Kidney epithelial cell (primary cell): Measurements from ENCODE around the gene CEP41. TPM values are rescaled to one million over a fixed set of nuclear protein-coding genes. Genes with fewer than 3 reads are reported as not detected.
A peak's percentile ranks its signal among the peaks of the same experiment; 100 is the strongest.

ENCODE experiments used
- DNase-seq: peaks from one replicate; pipeline ENCODE4 v3.0.0-alpha.2; 2010; ENCODE audit warnings: low read depth
- H3K27me3 ChIP-seq: 2 replicates; pipeline ENCODE4 v1.6.0; 2011; ENCODE audit warnings: low read length; ENCODE audit not compliant: control insufficient read depth, insufficient read depth
- H3K36me3 ChIP-seq: 2 replicates; pipeline ENCODE4 v1.5.1; 2011; ENCODE audit warnings: low read length; ENCODE audit not compliant: control insufficient read depth, insufficient read depth
- H3K4me3 ChIP-seq: 2 replicates; pipeline ENCODE4 v1.5.1; 2011; ENCODE audit warnings: low read depth, mild to moderate bottlenecking, control low read depth, low read length
- total RNA-seq: library from RNA; depleted of rRNA; stranded (reverse); fragments of >200 nt; gene quantifications from 2 replicates; pipeline ENCODE4 v1.2.3, GENCODE V29; 2015
- TF ChIP-seq, protein P1 (sequence below): IDR thresholded peaks from 2 replicates; pipeline ENCODE4 v1.5.1; 2011; ENCODE audit warnings: mild to moderate bottlenecking, moderate library complexity, low read length, control low read depth, inconsistent platforms; ENCODE audit not compliant: insufficient read depth, poor library complexity, severe bottlenecking

The CEP41 gene
- total RNA-seq, 1 donor from 2014 or later: 27.8 TPM

DNA sequence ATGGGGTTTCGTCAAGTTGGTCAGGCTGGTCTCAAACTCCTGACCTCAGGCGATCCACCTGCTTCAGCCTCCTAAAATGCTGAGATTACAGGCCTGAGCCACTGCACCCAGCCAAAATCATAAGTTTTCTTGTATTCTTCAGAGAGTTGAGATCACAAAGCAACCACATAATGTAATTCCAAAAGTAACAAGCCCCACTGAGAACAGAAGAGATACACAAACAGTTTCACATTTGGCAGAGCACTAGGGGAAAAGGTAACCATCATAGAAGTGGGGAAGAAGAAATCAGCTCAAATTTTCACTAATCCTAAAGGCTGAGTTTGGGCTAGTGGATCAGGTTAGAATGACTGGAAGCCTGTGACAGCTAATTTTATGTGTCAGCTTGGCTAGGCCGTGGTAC, 5.4 kb upstream of the CEP41 start:
- Histone ChIP-seq H3K36me3 (no peaks in the 10 kb centered on the region), H3K27me3 (no peaks in the 10 kb centered on the region), H3K4me3 (no peak overlapping the region)
- TF ChIP-seq, protein P1, sequence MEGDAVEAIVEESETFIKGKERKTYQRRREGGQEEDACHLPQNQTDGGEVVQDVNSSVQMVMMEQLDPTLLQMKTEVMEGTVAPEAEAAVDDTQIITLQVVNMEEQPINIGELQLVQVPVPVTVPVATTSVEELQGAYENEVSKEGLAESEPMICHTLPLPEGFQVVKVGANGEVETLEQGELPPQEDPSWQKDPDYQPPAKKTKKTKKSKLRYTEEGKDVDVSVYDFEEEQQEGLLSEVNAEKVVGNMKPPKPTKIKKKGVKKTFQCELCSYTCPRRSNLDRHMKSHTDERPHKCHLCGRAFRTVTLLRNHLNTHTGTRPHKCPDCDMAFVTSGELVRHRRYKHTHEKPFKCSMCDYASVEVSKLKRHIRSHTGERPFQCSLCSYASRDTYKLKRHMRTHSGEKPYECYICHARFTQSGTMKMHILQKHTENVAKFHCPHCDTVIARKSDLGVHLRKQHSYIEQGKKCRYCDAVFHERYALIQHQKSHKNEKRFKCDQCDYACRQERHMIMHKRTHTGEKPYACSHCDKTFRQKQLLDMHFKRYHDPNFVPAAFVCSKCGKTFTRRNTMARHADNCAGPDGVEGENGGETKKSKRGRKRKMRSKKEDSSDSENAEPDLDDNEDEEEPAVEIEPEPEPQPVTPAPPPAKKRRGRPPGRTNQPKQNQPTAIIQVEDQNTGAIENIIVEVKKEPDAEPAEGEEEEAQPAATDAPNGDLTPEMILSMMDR: no peak
- DNase-seq: no peak

DNA sequence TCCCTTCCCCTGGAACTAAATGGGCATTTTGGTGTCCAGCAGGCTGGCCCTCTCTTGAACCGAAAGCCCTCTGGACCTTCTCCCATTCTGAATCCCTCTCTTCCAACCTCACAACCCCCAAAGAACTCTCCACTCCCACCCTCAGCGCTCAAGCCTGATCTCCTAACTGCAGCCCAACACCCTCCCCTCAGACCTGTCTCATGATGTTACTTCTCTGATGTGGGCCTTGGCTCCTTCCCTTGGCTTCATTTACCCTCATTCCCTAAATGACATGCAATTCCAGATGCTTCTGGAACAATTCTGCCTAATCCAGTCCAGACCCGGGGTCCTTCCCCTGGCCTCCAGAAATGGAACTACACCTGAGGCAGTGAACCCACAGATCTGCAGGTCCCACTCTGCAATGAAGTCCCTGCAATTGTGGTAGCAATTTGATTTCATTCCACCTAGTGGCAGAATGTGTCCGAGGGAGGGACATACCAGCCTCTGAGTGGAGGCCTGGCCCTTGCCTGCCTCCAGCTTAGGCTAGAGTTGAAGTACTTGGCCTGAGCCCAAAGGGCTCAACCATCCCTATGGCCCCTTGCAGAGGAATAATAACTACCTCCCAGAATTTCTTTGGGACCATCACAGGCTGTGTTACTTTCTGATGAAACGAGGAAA, 4.1 kb upstream of the CEP41 start:
- DNase-seq: no peak
- TF ChIP-seq, protein P1: no peak
- Histone ChIP-seq H3K36me3 (no peaks in the 10 kb centered on the region), H3K27me3 (no peaks in the 10 kb centered on the region), H3K4me3 (no peak overlapping the region)

DNA sequence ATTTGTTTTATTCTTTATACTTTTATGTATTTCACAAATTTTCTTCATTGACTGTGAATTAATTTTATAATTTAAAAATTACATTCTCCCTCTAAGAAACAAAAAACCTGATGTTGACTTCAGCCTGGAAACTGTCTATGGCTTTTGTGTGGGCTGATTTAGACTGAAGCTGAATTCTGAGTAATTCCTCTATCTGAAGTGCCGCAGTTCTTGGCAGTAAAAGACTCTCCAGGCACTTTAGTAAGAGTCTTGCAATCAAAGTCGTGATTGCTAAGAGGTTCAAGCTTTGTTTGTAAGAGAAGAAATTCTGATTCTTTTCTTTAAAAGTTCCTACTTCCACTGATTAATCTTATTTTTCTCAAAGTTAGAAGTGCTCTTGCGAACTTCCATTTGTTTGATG, 3.4 kb upstream of the CEP41 start:
- H3K4me3 ChIP-seq: no peak overlapping the region
- DNase-seq: no peak
- TF ChIP-seq, protein P1: no peak
- no peaks in the 10 kb centered on the region for H3K27me3 ChIP-seq
- H3K36me3 ChIP-seq: no peaks in the 10 kb centered on the region

DNA sequence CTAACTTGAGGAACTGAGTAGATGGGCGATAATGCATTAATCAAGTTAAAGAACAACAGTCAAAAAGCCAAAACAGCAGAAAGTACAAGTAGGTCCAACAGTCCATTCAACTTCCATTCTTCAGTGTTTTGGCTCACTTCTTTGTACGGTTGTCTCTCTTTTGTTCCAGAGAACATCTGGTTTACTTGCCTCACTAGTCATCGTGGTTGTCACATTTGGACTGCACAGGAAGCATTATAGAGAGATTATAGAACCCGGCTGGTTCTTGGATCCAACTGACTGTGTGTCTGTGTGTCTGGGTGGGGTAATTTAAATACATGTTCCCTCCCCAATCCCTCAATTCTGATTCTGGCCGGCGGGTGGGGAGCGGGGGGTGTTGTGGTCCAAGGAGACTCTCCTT, 1.8 kb upstream of the CEP41 start:
- H3K27me3 ChIP-seq: no peaks in the 10 kb centered on the region
- H3K4me3 ChIP-seq: no peak overlapping the region
- no peak for DNase-seq
- H3K36me3 ChIP-seq: no peaks in the 10 kb centered on the region
- TF ChIP-seq, protein P1: no peak

DNA sequence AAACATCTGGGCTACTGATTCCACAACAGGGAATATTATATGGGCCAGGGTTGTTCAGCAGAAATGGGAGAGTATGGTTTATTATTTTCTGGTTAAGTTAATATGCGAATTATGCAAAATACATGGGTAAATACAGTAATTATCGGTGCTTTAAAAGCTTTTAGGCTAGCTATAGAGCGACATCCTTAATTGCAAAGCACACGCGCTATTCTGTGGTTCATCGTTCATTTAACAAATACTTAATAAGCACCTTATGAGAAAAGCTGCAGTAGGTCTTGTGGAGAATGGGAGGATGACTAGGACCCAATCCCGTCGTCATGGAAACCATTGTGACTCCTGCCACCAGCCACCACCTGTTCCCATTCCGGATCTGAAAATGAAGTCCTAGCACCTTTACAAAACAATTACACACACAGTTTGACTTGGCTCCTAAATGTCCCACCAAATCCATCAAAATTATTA, 623 bp upstream of the CEP41 start:
- no peak for DNase-seq
- Histone ChIP-seq H3K4me3 (peak overlapping the region; percentile 22), H3K36me3 (no peaks in the 10 kb centered on the region), H3K27me3 (no peaks in the 10 kb centered on the region)
- TF ChIP-seq, protein P1: no peak

DNA sequence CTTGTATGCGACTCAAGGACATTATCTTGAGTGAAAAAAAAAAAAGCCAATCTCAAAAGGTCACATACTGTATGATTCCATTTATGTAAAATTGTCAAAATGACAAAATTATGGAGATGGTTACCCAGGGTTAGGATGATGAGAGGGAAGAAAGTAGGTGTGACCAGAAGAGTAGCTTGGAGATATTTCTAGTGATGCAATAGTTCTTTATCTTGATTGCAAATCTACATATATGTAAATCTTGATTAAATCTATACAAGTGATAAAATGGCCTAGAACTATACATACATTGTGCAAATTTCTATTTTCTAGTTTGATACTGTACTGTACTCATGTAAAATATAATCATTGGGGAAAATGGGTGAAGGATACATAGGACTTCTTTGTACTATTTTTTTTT, 4.6 kb downstream of the CEP41 start:
- H3K4me3 ChIP-seq: no peak overlapping the region
- DNase-seq: no peak
- H3K36me3 ChIP-seq: no peaks in the 10 kb centered on the region
- H3K27me3 ChIP-seq: no peaks in the 10 kb centered on the region
- TF ChIP-seq, protein P1: no peak
